Measurements from ENCODE around the gene IL12RB1.

DNA sequence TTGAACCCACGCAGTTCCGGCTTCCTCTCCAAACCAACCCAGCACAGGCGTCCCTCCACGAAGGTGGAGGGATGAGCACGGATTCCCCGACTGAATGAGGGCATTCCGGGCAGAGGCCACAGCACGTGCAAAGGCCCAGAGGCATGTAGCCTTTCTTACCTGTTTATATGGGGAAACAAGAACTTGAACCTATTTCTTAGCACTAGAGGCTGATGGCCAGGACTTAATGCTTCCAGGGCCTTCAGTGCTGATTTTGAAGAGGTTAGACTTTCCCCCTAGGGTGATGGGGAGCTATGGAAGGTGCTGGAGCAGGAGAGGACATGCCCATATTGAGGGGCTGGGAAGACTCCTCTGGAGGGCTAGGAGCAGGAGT, 12.9 kb upstream of the IL12RB1 start:
- TF ChIP-seq, protein P1, sequence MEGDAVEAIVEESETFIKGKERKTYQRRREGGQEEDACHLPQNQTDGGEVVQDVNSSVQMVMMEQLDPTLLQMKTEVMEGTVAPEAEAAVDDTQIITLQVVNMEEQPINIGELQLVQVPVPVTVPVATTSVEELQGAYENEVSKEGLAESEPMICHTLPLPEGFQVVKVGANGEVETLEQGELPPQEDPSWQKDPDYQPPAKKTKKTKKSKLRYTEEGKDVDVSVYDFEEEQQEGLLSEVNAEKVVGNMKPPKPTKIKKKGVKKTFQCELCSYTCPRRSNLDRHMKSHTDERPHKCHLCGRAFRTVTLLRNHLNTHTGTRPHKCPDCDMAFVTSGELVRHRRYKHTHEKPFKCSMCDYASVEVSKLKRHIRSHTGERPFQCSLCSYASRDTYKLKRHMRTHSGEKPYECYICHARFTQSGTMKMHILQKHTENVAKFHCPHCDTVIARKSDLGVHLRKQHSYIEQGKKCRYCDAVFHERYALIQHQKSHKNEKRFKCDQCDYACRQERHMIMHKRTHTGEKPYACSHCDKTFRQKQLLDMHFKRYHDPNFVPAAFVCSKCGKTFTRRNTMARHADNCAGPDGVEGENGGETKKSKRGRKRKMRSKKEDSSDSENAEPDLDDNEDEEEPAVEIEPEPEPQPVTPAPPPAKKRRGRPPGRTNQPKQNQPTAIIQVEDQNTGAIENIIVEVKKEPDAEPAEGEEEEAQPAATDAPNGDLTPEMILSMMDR (optimal IDR thresholded peaks at IDR 0.05 in 1 of 3, IDR thresholded peaks at IDR 0.05 in 1 of 3, conservative IDR thresholded peaks at IDR 0.05 in 1 of 3; ENCODE audit: extremely low read depth in 1 of 3, insufficient read depth in 2 of 3, low read length in 3 of 3): no peak
- TF ChIP-seq EZH2 (IDR thresholded peaks at IDR 0.05; ENCODE audit: low read length): no peak

All from keratinocyte (primary cell).